Epithelial cell of prostate (primary cell): ENCODE measurements around the gene PCDH19.

Source experiments
- DNase-seq: peaks from one replicate; pipeline ENCODE4 v3.0.0-alpha.2; 2011; ENCODE audit warnings: low read depth, low spot score
- H3K27ac ChIP-seq: fragments of 450-650 bp; 2 replicates; pipeline ENCODE4 v1.5.1; 2017; ENCODE audit warnings: mild to moderate bottlenecking

PCDH19 gene

DNA sequence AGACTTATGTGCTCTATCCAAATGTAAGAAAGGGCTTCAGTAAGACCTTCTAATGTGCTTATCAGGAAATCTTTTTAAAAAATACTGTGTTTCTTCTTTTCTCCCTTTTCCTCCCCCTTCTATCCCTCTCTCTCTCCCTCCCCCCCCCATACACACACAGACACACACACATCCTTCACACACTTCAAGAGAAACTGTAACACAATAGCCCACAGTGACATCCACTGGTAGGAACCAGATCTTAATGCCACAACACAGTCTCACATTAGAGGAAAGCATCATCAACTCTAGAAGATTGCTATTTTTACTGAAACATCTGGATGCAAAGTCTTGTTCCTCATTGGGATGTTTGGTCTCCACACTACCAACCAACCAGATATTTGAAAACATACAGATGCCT lies 4.6 kb downstream of the PCDH19 start:
- DNase-seq = no peak
- no peak overlapping the region for H3K27ac ChIP-seq

- DNase-seq = no peak
- H3K27ac ChIP-seq = no peak overlapping the region
Observed at GRCh38 chrX:100404851-100405250, 5.2 kb downstream of the PCDH19 start.

DNA sequence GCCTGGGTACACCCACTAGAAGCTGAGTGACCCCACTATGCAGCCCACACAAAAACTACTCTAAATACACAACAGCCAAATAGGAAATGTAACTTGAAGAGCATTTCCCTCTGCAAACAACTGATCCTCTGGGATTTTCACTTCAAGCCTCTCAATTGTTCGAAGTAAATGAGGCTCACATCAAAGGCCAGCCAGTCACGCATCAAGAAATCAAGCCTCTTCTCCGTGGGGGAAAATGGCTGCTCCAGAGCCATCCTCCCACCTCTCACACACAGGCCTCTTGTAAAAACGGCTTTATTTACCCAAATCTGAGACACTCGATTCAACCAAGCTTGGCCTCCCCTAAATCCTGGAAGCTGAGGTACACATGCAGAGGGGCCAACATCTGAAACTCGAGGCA lies 14.3 kb downstream of the PCDH19 start:
- no peak for DNase-seq

GRCh38 chrX:100381619-100382018 lies 28.5 kb downstream of the PCDH19 start:
- H3K27ac ChIP-seq = no peak overlapping the region
- DNase-seq = no peak

More for the DNA sequence above, 14.3 kb downstream of the PCDH19 start:
- H3K27ac ChIP-seq = no peak overlapping the region

DNA sequence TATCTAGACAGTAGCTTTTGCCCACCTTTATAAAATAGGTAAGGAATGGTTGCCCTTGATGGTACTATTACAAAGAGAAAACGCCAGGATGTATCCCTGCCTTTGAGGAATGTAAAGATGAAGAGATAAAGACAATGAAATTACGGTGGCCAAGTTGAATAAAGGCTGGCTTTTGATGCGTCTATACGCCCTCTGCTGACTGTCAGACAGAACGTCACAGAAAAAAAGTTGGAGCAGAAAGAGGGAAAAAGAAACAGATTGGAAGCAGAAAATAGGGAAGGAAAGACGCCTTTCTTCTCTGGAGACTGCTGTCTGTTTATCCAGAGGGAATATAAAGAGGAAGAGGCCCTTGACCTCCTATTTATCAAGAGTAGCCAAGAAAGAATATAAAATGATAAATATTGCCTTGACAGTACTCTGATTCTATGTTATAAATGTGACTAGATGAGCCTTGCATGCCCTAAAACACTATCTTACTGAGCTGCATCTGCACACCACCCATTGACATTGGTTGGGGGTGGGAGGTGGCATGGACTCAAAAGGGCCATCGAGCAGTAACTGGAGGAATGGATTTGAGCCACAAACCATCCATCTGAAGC lies 30.6 kb downstream of the PCDH19 start:
- H3K27ac ChIP-seq = no peak overlapping the region
- DNase-seq = no peak

DNA sequence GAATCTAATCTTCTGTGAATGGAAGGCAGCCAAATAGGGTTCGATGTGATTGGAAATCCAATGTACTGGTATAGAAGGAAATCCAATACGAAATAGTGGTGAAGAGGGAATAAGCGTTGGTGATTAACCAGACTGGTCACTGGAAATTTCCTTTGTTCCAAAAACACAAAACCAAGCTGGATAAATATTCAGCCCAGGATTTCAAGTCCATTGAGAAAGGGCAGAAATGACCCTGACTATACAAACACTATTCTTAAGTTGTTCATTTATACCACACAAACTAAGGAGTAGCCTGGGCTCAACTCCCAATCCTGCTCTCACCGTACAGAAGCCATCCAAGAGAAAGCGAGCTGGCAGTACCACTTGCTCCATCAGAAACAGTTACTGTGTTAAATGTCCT lies 32.2 kb downstream of the PCDH19 start:
- DNase-seq = no peak
- H3K27ac ChIP-seq = no peak overlapping the region

DNA sequence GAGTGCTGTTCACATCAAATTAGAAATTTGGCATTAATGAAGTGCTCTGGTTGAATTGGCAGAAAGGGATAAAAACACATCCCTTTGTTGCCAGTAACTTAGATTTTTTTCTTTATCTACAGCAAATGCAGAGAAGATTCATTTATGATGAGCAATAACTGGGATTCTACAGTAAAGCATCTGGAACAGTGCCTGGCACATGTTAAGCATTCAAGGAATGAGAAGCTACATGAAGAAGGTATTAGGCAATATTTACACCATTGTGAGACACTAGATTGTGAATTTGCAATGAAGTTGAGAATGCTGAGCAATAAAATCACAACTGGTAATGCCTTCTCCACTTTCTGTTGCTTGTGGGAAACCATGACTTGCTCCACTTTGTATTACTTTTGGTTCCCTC lies 33.5 kb downstream of the PCDH19 start:
- no peak for DNase-seq
- H3K27ac ChIP-seq = no peak overlapping the region

- no peak for DNase-seq
- H3K27ac ChIP-seq = no peak overlapping the region
Observed at GRCh38 chrX:100373673-100374072, 36.4 kb downstream of the PCDH19 start.

- H3K27ac ChIP-seq = no peak overlapping the region
- DNase-seq = no peak
Observed at GRCh38 chrX:100368167-100368566, 41.9 kb downstream of the PCDH19 start.

DNA sequence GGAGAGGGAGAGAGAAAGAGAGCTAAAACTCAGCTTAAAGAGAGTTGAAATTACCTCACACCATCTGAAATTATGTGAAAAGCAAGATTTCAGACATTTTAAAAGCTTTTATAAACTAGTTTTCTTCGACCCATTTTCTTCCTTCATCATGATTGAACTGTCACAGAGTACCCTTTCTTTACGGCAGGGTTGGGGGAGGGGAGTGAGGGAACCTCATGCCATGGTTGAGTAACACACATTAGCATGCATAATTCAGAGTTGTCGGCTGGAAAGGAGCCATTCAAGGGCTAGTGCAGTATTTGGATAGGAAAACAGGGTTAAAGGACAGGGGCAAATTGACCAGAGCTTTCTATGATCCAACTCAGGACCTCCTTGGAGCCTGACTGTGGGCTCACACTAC lies 46.2 kb downstream of the PCDH19 start:
- no peak for DNase-seq
- no peak overlapping the region for H3K27ac ChIP-seq

- no peak for DNase-seq
- no peak overlapping the region for H3K27ac ChIP-seq
Observed at GRCh38 chrX:100358766-100359165, 51.3 kb downstream of the PCDH19 start.

DNA sequence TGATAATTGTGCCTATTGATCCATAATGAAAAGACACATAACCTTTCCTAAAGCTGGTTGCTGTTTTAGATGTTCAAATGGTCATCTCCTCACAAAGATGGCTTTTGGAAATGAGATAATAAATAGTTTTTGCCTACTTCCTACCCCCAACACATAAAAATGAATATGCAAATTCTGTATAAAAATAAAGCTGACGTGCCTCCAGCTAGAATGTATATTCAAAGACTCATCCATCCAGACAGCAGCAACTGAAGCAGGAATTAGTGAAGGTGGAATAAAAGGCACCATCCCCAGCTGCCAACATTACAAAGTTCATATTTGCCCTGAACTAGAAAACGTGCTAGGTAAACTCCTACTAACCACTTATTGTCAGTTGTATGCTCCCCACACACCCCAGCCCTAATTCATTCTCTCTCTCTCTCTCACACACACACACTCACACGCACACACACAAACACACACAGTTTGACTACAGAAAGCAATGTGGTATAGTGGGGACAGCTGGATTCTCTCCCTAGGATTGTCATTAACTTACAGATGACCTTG lies 53.6 kb downstream of the PCDH19 start:
- H3K27ac ChIP-seq = no peak overlapping the region
- DNase-seq = no peak

GRCh38 chrX:100355680-100356079 lies 54.4 kb downstream of the PCDH19 start:
- no peak overlapping the region for H3K27ac ChIP-seq
- no peak for DNase-seq

DNA sequence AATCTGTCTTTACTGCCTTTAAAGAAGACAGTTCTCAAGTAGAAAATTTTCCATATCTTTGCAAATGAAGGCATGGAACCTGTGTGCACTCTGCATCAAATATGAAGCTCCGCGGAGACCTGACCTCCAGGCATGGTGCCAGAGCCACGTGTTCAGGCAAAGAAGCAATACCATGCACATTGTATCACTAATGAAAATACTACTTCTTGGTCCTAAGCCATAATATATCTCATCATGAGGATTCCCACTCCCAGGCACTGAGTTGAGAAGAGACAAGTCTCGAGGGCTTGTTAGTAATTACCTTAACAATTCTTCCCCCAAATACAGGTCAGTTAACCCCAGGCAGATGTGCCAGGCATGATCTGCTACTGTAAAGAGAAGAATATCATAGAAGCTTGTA lies 56.7 kb downstream of the PCDH19 start:
- DNase-seq = no peak
- H3K27ac ChIP-seq = no peak overlapping the region

- no peak for DNase-seq
Observed at GRCh38 chrX:100350704-100351489, 59.2 kb downstream of the PCDH19 start.

GRCh38 chrX:100349391-100349790 lies 60.7 kb downstream of the PCDH19 start:
- no peak for DNase-seq
- H3K27ac ChIP-seq = no peak overlapping the region

More at GRCh38 chrX:100350704-100351489, 59.2 kb downstream of the PCDH19 start:
- no peak overlapping the region for H3K27ac ChIP-seq

DNA sequence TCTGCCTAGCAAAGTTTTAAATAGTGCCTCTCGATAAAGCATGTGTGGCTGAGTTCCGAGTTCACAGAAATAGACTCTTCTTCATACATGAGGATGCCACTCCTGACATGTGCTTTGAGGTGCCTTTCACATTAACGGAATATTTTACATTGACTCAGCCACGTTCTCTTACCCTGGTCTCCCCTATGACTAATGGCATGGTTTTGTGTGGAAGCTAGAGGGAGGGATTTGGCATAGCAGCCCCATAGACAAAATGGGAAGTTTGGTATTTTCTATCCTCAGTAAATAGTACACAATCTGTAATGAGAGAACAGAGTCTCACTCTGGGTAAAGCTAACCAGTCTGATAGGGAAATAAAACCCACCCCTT lies 68.9 kb downstream of the PCDH19 start:
- no peak overlapping the region for H3K27ac ChIP-seq
- no peak for DNase-seq

DNA sequence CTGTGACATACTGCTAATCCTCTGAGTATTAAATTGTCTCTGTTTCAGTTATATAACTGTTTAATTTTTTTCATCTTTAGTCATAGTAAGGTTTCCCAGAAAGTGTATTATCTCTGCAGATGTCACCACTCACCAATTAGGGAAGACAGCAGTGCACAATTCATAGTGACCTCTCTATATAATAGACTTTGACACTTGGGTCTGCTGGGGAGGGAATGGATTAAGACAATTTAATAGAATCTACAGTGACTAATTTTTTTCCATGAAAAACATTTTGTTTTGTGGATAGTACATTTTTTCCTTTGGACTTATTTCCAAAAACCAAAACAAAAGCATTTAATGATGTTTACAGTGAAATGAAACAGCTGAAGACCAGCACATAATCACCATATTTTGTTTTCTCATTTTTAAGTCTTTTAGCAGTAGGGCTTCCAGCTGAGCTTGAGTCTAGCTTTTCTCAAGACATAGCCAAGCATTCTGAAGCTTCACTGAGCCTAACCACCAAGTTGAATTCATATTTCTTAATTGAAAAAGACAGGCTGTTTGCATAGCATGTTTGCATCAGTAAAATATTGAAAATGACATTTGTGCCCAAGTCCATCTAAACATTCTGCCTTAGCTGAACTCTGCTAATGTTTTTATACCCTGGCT lies 69.5 kb downstream of the PCDH19 start:
- no peak overlapping the region for H3K27ac ChIP-seq

DNA sequence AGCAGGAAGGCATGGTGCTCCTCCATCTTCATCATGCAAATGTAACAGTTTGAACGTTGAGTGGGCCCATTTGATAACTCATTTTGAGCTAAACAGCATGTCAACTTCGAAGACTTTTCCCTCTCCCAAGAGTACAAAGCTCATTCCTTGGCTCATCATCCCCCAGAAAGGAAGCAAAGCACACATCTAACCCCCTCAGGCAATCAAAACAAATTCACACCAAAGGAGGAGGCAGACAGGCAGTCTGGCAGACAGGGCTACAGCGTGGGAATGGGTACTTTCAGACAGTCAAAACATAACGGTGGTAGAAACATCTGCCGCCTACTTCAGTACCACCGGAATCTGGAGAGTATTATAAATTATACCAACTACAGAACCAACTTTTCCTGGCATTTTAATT lies 81.7 kb downstream of the PCDH19 start:
- DNase-seq = no peak

More for the DNA sequence above, 69.5 kb downstream of the PCDH19 start:
- no peak for DNase-seq

GRCh38 chrX:100319716-100320115 lies 90.4 kb downstream of the PCDH19 start:
- no peak overlapping the region for H3K27ac ChIP-seq
- DNase-seq = no peak

More for the DNA sequence above, 81.7 kb downstream of the PCDH19 start:
- no peak overlapping the region for H3K27ac ChIP-seq

- DNase-seq = no peak
- no peak overlapping the region for H3K27ac ChIP-seq
Observed at GRCh38 chrX:100316987-100317386, 93.1 kb downstream of the PCDH19 start.
